Measurements from ENCODE around the gene CSGALNACT2.

Gene CSGALNACT2

DNA sequence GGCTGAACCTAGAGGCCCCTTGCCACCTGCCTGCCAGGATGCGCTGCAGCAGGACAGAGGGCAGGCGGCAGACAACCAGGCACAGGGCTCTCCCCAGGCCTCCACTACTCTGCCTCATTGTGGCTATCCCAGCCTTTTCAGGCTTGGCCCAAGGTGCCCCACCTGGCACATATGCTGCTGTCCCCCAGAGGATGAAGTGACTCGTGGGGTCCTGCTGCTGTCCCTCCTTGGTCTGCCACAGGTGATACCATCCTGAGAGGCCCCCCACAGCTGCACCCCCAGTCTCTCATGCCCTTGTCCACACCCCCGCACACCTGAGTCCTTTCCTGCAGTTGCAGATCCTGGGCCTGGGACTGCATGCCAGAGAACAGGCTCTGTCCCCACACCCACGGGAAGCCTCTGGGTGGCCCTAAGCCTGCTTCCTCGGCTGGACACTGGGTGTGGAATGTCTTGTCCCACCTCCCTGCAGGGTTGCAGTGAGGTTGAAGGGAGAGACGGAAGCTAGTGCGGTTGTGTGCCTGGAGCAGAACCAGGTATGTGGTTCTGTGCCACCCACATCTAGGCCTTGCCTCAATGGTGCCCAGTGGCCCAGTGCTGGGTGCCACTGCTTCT lies 73.3 kb downstream of the CSGALNACT2 start:
- DNase-seq (ENCODE audit: low read depth): no peak
- no peak overlapping the region for H3K4me3 ChIP-seq (ENCODE audit: low read length)
- TF ChIP-seq, protein P1, sequence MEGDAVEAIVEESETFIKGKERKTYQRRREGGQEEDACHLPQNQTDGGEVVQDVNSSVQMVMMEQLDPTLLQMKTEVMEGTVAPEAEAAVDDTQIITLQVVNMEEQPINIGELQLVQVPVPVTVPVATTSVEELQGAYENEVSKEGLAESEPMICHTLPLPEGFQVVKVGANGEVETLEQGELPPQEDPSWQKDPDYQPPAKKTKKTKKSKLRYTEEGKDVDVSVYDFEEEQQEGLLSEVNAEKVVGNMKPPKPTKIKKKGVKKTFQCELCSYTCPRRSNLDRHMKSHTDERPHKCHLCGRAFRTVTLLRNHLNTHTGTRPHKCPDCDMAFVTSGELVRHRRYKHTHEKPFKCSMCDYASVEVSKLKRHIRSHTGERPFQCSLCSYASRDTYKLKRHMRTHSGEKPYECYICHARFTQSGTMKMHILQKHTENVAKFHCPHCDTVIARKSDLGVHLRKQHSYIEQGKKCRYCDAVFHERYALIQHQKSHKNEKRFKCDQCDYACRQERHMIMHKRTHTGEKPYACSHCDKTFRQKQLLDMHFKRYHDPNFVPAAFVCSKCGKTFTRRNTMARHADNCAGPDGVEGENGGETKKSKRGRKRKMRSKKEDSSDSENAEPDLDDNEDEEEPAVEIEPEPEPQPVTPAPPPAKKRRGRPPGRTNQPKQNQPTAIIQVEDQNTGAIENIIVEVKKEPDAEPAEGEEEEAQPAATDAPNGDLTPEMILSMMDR (IDR thresholded peaks at IDR 0.05; ENCODE audit: insufficient read depth, low read depth, low read length, missing control alignments): no peak

DNA sequence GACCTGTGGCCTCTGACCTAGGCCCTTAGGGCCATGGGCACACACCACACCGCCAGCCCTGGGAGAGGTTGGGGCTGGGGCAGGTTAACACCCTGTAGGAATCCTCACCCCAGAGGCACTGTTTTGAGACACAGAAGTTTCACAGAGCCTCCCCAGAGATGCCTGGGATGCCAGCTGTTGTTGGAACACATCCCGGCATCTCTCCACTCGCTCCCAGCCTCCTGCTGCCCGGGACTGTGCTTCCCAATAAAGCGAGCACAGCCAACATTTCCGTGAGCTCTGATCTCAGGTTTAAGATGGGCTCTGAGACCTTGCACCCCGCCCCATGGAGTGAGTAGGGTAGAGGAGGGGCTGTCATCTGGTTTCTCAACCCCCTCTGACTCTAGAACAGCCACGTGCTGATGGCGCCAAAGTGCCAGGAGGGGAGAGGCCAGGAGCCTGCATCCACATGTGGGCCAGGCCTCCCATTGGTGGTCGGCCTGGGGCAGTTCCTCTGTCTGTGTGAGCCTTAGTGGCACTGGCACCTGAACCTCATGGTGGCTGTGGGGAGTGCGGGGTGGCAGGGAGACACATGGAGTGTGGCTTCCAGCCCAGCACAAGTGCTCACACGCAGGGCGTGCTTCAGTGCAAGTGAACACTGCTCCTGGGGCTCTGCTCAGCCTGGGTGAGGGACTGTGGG lies 73.9 kb downstream of the CSGALNACT2 start:
- TF ChIP-seq, protein P1 (IDR thresholded peaks at IDR 0.05; ENCODE audit: insufficient read depth, low read depth, low read length, missing control alignments): no peak
- peak; percentile 20 for DNase-seq (ENCODE audit: low read depth)
- H3K4me3 ChIP-seq (ENCODE audit: low read length): no peak overlapping the region

DNA sequence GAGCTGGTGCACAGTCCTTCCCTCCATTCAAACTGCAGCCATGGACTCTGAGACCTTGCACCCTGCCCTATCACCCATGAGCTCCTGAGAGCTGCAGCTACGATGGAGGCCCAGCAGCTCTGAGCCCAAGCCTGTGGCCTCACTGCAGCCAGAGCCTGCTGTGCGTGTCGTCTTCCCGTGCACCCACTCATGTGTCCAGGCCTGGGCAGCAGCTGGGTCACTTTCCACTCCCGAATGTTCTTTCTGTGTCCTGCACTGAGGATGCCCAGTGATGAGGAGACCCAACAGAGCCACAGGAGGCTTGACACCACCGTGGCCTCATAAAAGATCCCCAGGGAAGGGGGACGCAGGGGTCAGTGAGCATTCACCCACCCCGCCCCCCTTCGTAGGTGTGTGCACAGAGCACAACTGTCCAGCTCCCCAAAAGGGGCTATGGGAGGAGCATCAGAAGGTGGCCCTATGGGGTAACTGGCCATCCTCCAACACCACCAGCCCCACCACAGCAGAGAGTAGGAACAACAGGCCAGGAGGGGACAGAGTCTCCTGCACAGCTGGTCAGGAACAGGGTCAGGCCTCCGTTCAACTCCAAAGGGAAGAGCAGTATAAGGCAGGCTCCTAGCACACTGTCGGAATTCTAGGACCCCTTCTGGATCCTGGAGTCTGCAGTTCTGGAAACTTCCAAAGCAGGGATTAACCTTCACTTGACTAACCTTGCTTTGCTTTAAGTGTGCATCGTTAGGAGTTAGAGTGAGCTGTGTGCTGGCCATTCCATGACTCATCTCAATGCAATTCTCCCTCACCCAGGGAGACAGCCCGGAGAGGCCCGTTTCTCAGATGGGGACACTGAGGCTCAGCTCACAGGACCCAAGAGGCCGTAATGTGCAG lies 76.1 kb downstream of the CSGALNACT2 start:
- H3K4me3 ChIP-seq (ENCODE audit: low read length): no peak overlapping the region
- DNase-seq (ENCODE audit: low read depth): peak; percentile 39
- TF ChIP-seq, protein P1 (IDR thresholded peaks at IDR 0.05; ENCODE audit: insufficient read depth, low read depth, low read length, missing control alignments): no peak

DNA sequence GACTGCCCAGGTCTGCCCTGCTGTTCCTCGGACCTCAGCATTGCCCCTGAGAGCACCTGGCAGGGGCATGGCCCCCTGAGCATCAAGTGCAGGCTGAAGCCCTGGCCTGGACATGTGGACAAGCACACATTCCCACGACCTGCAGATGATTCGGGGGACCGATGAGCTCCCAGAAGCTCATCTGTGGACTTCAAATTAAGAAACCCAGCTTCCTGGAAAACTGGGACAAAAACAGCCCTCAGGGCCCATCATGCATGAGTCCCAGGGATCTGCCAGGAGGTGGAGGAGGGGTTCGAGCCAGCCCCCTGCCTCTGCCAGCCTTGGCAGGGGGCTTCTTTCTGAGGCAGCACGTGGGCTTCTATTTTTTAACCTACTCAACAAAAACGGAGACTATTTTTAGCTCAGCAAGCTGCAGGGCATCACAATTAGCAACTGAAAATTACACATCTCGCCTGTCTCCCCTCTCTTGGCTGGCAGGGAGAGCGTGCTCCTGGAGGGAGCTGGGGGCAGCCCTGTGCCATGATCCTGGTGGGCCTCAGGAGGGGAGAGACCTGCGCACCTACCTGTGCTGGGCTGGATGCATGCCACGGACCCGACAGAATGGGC lies 76.8 kb downstream of the CSGALNACT2 start:
- TF ChIP-seq, protein P1 (IDR thresholded peaks at IDR 0.05; ENCODE audit: insufficient read depth, low read depth, low read length, missing control alignments): no peak
- DNase-seq (ENCODE audit: low read depth): no peak
- H3K4me3 ChIP-seq (ENCODE audit: low read length): no peak overlapping the region

DNA sequence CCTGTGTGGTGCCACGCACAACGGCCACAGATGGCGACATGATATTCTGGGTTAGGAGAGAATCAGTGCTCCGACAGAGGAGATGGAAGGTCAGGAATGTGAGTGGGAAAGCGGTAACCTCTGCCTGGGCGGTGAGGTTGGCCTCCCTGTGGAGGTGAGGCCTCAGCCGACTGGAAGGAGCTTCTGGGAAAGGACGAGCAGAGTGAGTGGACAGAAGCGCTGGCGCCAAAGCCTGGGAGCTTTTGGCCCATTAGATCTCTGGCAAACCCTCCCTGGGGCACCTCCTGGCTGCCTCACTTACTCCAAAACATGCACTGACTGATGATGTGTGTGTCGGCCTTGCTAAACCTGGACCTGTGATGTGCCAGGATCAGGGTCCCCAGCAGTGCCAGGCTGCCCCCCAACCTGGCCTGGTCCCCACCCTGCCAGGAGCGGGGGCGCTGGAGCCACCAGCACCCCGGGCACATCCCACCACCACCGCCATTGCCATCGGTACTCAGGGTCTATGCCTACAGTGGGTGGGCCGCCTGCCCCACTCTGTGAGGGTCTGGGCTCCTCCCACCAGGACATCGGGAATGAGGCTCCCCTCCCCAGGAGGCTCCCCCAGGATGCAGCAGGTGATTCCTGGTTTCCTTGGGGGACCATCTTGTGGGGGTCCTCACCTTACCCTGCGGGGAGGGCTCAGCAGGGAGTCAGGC lies 77.7 kb downstream of the CSGALNACT2 start:
- no peak for DNase-seq (ENCODE audit: low read depth)
- TF ChIP-seq, protein P1 (IDR thresholded peaks at IDR 0.05; ENCODE audit: insufficient read depth, low read depth, low read length, missing control alignments): no peak
- H3K4me3 ChIP-seq (ENCODE audit: low read length): no peak overlapping the region

DNA sequence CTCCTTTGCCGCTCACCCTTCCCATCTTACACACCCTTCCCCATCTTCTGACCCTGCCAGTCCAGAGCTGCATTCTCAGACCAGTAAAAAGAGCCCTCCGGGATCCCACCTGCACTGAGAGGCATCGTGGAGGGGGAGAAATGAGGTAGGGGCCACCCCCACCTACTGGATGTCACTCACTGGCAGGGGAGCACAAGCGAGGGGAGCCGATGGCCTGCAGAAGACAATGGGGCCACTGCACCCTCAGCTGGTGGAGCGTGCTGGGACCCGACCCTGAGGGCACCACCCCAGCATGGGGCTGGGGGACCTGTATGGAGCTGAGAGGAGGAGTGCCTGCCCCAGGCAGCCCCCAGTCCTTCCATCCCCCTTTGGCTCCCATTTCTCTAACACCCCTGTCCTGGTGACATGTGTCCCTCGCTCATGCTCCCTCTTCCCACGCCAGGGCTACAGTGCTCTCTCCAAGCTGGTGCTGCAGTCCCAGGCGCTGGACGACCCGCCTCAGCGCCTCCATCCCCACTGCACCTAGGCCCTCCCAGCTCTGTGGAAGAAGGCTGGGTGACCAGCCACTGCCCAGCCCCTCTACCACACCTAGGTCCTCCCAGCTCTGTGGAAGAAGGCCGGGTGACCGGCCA lies 78.8 kb downstream of the CSGALNACT2 start:
- TF ChIP-seq, protein P1 (IDR thresholded peaks at IDR 0.05; ENCODE audit: insufficient read depth, low read depth, low read length, missing control alignments): no peak
- DNase-seq (ENCODE audit: low read depth): no peak
- H3K4me3 ChIP-seq (ENCODE audit: low read length): no peak overlapping the region
